Rectal smooth muscle tissue (tissue), 1 donor: Measurements from ENCODE around the gene EFCAB5.
"Not testable (repeated sequence)": the region's sequence is repeated elsewhere in the genome, so short reads cannot be mapped to it uniquely, and the experiment has no call there.

ENCODE experiments used
- H3K27ac ChIP-seq: one replicate; pipeline ENCODE4 v1.7.0; 2013; ENCODE audit warnings: low read depth, low read length, inconsistent platforms
- H3K27me3 ChIP-seq: one replicate; pipeline ENCODE4 v1.7.0; 2013; ENCODE audit warnings: low read length; ENCODE audit not compliant: control insufficient read depth, insufficient read depth
- H3K36me3 ChIP-seq: one replicate; pipeline ENCODE4 v1.7.0; 2013; ENCODE audit warnings: low read length; ENCODE audit not compliant: control insufficient read depth, insufficient read depth
- H3K4me1 ChIP-seq: one replicate; pipeline ENCODE4 v1.7.0; 2013; ENCODE audit warnings: low read length; ENCODE audit not compliant: control insufficient read depth, insufficient read depth
- H3K4me3 ChIP-seq: one replicate; pipeline ENCODE4 v1.7.0; 2013; ENCODE audit warnings: low read length
- H3K9ac ChIP-seq: one replicate; pipeline ENCODE4 v1.7.0; 2013; ENCODE audit warnings: low read length

The EFCAB5 gene

DNA sequence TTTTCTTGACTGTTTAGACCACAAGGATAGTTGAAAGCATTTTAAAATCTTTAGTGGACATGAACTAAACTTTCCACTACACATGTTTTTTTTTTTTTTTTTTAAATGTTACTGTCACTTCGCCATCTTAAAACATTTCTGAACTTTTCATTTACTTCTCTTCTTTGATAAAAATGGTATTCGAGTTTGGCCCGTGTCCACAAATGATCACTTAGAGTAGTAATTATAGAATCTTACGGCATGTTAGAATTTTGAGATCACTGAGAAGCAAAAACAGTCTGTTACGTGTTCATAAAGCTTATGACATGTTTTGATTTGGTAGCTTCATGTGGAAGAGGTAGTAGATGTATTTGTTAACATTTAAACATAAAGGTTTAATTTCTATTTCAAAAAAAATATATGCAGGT is 176.2 kb downstream of the EFCAB5 start:
- H3K27me3 ChIP-seq, result no peaks in the 10 kb centered on the region
- peak overlapping the region; percentile 99 for H3K4me3 ChIP-seq
- H3K27ac ChIP-seq, result peak overlapping the region; percentile 99
- no peak overlapping the region for H3K9ac ChIP-seq
- H3K4me1 ChIP-seq, result peaks cover 9% of the 10 kb centered on the region
- H3K36me3 ChIP-seq, result peaks cover 2% of the 10 kb centered on the region

DNA sequence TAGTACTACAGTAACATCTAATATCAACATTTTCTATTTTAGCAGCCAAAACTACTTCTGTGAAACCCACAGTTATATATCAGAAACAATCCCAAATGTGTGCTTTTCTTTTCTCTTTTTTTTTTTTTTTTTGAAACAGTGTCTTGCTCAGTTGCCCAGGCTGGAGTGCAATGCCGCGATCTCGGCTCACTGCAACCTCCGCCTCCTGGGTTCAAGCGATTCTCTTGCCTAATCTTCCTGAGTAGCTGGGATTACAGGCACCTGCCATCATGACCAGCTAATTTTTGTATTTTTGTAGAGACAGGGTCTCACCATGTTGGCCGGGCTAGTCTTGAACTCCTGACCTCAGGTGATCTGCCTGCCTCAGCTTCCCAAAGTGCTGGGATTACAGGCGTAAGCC is 177.2 kb downstream of the EFCAB5 start:
- not testable (repeated sequence) for H3K9ac ChIP-seq, H3K27me3 ChIP-seq, H3K4me1 ChIP-seq, H3K27ac ChIP-seq, H3K4me3 ChIP-seq, H3K36me3 ChIP-seq

DNA sequence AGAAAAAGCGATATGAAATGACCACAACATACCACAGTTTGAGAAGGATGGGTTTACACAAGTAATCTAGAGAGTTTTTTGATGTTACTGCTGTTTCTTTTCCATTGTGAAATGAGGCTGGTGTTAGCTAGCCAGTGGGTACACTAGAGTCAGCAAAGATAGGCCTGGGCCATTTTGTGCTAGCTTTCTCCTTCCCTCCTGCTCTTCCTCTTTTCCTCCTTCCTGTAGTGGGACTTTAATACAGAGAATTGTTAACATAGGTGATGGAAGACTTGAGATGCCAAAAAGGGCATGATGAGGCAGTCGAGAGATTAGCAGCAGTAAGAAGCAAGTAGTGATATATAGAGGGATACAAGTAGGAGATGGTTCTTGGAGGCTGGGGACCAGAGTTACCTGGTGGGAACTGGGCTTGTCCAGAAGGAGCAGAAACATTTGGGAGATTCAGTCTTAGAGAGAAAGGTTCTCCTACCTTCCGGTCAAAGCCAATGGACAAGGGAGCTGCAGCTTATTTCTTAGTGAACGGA is 182.9 kb downstream of the EFCAB5 start:
- no peak overlapping the region for H3K27ac ChIP-seq
- H3K27me3 ChIP-seq, result no peaks in the 10 kb centered on the region
- H3K36me3 ChIP-seq, result peaks cover 2% of the 10 kb centered on the region
- no peak overlapping the region for H3K9ac ChIP-seq
- H3K4me1 ChIP-seq, result no peaks in the 10 kb centered on the region
- H3K4me3 ChIP-seq, result no peak overlapping the region

DNA sequence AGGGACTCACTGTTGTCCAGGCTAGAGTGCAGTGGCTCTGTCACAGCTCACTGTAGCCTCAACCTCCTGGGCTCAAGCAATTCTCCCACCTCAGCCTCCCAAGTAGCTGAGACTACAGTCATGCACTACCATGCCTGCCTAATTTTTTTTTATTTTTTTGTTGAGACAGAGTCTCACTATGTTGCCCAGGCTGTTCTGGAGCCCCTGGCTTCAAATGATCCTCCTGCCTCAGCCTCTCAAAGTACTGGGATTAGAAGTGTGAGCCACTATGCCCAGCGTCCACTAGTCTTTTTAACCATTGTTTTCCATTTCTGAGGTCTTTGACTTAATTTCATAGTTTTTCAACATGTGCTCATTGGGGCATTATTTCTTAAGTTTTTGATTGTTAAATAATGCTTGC is 188.7 kb downstream of the EFCAB5 start:
- H3K9ac ChIP-seq, result no peak overlapping the region

DNA sequence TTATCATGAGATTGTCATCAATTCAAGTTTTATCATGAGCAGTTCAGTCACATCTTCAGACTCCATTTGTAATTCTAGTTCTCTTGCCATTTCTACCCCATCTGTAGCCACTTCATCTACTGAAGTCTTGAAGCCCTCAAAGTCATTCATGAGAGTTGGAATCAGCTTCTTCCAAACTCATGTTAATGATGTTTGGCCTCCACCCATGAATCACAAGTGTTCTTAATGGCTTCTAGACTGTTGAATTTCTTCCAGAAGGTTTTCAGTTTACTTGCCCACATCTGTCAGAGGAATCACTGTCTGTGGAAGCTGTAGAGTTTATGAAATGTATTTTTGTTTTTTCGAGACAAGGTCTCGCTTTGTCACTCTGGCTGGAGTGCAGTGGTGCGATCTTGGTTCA is 191.2 kb downstream of the EFCAB5 start:
- H3K9ac ChIP-seq, result no peak overlapping the region
- H3K36me3 ChIP-seq, result peaks cover 3% of the 10 kb centered on the region
- H3K27me3 ChIP-seq, result no peaks in the 10 kb centered on the region
- H3K4me1 ChIP-seq, result no peaks in the 10 kb centered on the region
- H3K4me3 ChIP-seq, result no peak overlapping the region
- H3K27ac ChIP-seq, result no peak overlapping the region

More for the DNA sequence above, 188.7 kb downstream of the EFCAB5 start:
- no peaks in the 10 kb centered on the region for H3K4me1 ChIP-seq
- H3K27me3 ChIP-seq, result no peaks in the 10 kb centered on the region
- H3K36me3 ChIP-seq, result peaks cover 2% of the 10 kb centered on the region
- H3K27ac ChIP-seq, result no peak overlapping the region
- no peak overlapping the region for H3K4me3 ChIP-seq

DNA sequence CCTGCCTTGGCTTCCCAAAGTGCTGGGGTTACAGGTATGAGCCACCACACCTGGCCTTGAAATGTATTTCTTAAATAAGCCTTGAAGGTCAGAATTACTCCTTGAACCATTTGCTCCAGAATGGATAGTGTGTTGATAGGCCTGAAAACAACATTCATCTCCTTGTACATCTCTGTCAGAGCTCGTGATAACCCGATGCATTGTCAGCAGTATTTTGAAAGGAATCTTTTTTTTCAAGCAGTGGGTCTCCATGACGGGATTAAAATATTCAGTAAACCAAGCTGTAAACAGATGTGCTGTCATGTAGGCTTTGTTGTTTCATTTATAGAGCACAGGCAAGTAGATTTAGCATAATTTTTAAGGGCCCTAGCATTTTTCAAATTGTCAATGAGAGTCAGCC is 191.8 kb downstream of the EFCAB5 start:
- Histone ChIP-seq H3K27me3 (no peaks in the 10 kb centered on the region), H3K27ac (no peak overlapping the region), H3K4me1 (no peaks in the 10 kb centered on the region), H3K4me3 (no peak overlapping the region), H3K9ac (no peak overlapping the region), H3K36me3 (peaks cover 3% of the 10 kb centered on the region)

DNA sequence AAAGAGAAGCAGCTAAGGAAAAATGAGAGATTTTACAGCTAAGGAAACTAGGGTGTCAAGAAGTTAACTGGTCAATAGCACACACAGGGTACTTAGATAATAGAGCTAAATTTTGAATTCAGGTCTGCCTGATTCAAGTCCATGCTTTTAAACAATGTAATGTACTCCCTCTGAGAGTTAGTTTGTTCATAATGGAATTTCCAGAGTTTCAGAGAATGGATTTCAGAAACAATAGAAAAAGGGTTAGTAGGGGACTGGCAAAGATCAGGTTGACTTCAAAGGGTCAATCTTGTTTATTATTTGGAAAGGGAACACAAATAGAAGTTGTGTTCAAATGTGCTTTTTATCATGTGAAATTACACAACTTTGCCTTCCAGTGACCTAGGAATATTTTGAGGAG is 193.1 kb downstream of the EFCAB5 start:
- Histone ChIP-seq H3K36me3 (peaks cover 3% of the 10 kb centered on the region), H3K4me3 (no peak overlapping the region), H3K9ac (no peak overlapping the region), H3K4me1 (no peaks in the 10 kb centered on the region), H3K27me3 (no peaks in the 10 kb centered on the region), H3K27ac (no peak overlapping the region)

DNA sequence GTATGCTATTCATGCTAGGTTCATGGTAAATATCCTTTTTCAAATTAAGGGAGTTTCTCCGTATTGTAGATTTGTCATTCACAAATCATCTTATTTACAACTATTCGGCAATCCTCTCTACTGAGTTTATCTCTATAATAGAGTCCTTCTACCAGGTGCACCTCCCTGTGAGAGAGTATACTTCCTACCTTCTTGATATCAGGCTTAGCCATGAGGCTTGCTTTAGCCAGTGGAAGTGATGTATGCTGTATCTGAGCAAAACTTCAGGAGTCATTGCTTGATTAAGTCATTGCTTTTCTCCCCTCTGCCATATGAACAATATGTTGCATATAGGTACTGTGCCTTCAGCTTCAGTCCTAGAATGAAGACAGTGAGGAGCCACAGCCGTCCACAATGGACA is 195.7 kb downstream of the EFCAB5 start:
- no peak overlapping the region for H3K4me3 ChIP-seq
- no peak overlapping the region for H3K9ac ChIP-seq
- no peaks in the 10 kb centered on the region for H3K27me3 ChIP-seq
- H3K27ac ChIP-seq, result no peak overlapping the region
- peaks cover 3% of the 10 kb centered on the region for H3K36me3 ChIP-seq
- no peaks in the 10 kb centered on the region for H3K4me1 ChIP-seq

DNA sequence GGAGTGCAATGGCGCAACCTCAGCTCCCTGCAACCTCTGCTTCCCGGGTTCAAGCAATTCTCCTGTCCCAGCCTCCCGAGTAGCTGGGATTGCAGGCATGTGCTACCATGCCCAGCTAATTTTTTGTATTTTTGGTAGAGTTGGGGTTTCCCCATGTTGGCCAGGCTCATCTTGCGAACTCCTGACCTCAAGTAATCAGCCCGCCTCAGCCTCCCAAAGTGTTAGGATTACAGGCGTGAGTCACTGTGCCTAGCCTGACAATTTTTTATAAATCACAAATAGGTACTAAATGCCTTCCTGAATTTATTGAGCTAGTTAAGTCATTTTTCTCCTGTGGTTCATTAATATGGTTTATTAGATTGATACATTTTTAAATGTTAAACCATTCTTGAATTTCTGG is 206.4 kb downstream of the EFCAB5 start:
- H3K4me1 ChIP-seq, H3K27me3 ChIP-seq, H3K9ac ChIP-seq, H3K27ac ChIP-seq, H3K4me3 ChIP-seq, H3K36me3 ChIP-seq: not testable (repeated sequence)

DNA sequence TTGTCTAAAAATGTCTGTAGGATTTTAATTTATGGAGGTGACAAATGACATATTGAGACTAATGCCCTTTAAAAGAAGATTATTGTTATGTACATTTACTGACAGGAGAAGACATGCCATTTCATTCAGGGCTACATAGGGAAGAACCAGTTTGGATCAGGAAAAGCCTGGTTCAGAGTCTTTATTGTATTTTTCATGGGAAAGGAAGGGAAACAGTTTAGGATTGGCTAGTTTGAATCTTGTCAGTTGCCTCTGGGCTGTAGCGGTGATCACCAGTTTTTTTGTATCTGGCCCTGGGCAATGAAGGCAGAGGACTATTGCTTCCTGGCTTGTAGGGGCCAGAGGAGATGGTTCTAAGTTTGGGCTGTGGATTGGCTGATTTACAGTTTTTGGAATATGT is 206.9 kb downstream of the EFCAB5 start:
- Histone ChIP-seq H3K4me3 (no peak overlapping the region), H3K27me3 (no peaks in the 10 kb centered on the region), H3K9ac (no peak overlapping the region), H3K27ac (no peak overlapping the region), H3K4me1 (no peaks in the 10 kb centered on the region), H3K36me3 (no peaks in the 10 kb centered on the region)

DNA sequence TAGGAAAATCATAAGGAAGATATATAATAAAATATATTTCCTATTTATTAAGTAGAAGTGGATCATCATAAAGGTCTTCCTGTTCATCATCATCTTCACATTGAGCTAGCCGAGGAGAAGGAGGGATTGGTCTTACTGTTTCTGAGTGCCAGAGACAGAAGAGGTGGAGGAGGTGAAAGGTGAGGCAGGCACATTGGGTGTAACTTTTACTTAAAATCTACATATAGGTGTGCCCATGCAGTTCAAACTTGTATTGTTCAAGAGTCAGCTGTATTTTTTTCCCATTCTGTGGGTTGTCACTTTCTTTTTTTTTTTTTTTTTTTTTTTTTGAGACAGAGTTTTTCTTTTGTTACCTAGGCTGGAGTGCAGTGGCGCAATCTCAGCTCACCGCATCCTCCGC is 210.0 kb downstream of the EFCAB5 start:
- no peaks in the 10 kb centered on the region for H3K4me1 ChIP-seq
- no peak overlapping the region for H3K4me3 ChIP-seq
- no peaks in the 10 kb centered on the region for H3K36me3 ChIP-seq
- H3K9ac ChIP-seq, result no peak overlapping the region
- no peak overlapping the region for H3K27ac ChIP-seq
- H3K27me3 ChIP-seq, result no peaks in the 10 kb centered on the region

DNA sequence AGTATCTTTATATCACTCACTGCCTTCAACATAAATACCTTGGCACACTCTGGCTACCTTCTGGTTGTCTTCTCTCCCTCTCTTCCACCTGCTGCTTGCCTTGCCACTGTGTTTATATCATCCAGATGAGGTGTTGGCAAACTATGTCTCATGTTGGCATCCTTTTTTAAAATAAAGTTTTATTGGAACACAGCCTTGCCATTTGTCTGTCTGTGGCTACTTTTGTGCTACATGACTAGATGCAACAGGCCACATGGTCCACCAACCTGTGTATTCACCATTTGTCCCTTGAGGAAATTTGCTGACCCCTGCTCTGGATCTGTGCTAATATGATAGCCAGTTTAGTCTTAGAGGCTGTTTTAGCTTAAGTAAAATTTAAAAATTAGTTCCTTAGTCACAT is 212.0 kb downstream of the EFCAB5 start:
- H3K36me3 ChIP-seq, result peaks cover 3% of the 10 kb centered on the region
- no peak overlapping the region for H3K4me3 ChIP-seq
- no peaks in the 10 kb centered on the region for H3K27me3 ChIP-seq
- H3K4me1 ChIP-seq, result no peaks in the 10 kb centered on the region
- no peak overlapping the region for H3K27ac ChIP-seq
- H3K9ac ChIP-seq, result no peak overlapping the region

DNA sequence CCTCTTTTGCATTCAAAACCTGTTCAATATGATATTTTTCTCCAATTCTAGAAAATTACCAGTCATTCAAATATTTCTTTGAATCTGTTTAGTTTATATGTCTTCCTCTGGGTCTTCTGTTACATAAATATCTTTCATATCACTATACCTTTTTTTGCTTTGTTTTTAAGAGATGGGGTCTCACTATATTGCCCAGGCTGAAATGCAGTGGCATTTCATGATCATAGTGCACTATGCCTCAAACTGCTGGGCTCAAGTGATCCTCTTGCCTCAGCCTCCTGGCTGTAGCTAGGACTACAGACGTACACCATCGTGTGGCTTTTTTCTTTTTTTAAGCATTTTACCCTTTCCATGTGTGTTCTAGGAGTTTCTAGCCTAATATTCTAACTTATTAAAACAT is 214.0 kb downstream of the EFCAB5 start:
- Histone ChIP-seq H3K9ac (no peak overlapping the region), H3K36me3 (peaks cover 3% of the 10 kb centered on the region), H3K27me3 (no peaks in the 10 kb centered on the region), H3K4me3 (no peak overlapping the region), H3K27ac (no peak overlapping the region), H3K4me1 (no peaks in the 10 kb centered on the region)
